GM21717 (cell line): Measurements from ENCODE around the gene CEPT1.
A peak's percentile ranks its signal among the peaks of the same experiment; 100 is the strongest.
"Not testable (repeated sequence)": the region's sequence is repeated elsewhere in the genome, so short reads cannot be mapped to it uniquely, and the experiment has no call there.

ENCODE experiments used
- ATAC-seq: cut with Tn5 transposase; IDR thresholded peaks from one replicate; pipeline ENCODE4 v1.9.1; 2021; ENCODE audit warnings: mild to moderate bottlenecking, moderate library complexity; ENCODE audit not compliant: unreplicated experiment

Gene CEPT1

GRCh38 chr1:111139956-111140679, at the start of gene CEPT1, which contains the start of gene DRAM2:
CEPT1 (plus strand) TSS chr1:111140223; CDS start chr1:111147715, 7,492 bp downstream.
DRAM2 (minus strand) TSS chr1:111140093; CDS start chr1:111131554, 8,539 bp downstream.
- peak; percentile 47 for ATAC-seq

- not testable (repeated sequence) for ATAC-seq
These were observed 44.6 kb upstream of the CEPT1 start for GRCh38 chr1:111095421-111095820.

- no peak for ATAC-seq
These were observed 42.5 kb upstream of the CEPT1 start for GRCh38 chr1:111097356-111098099.

GRCh38 chr1:111099289-111099688, 40.7 kb upstream of the CEPT1 start:
- ATAC-seq, result no peak

GRCh38 chr1:111101854-111102642, 38.0 kb upstream of the CEPT1 start:
- no peak for ATAC-seq

- ATAC-seq, result no peak
These were observed 35.0 kb upstream of the CEPT1 start for GRCh38 chr1:111104981-111105380.

GRCh38 chr1:111110197-111110899, 29.7 kb upstream of the CEPT1 start:
- ATAC-seq, result no peak

GRCh38 chr1:111116496-111116895, 23.5 kb upstream of the CEPT1 start:
- no peak for ATAC-seq

- ATAC-seq, result no peak
These were observed 13.7 kb upstream of the CEPT1 start for GRCh38 chr1:111126354-111126753.

- peak; percentile 74 for ATAC-seq
These were observed 11.9 kb upstream of the CEPT1 start for GRCh38 chr1:111127923-111128643.

GRCh38 chr1:111129376-111129775, 10.6 kb upstream of the CEPT1 start:
- ATAC-seq, result no peak

- no peak for ATAC-seq
These were observed 8.3 kb upstream of the CEPT1 start for GRCh38 chr1:111131693-111132092.

- ATAC-seq, result no peak
These were observed 6.2 kb upstream of the CEPT1 start for GRCh38 chr1:111133866-111134265.

GRCh38 chr1:111139324-111139955, 583 bp upstream of the CEPT1 start:
- peak; percentile 39 for ATAC-seq

GRCh38 chr1:111140680-111140967, 601 bp downstream of the CEPT1 start:
- ATAC-seq, result no peak

- no peak for ATAC-seq
These were observed 1.5 kb downstream of the CEPT1 start for GRCh38 chr1:111141245-111142220.

- ATAC-seq, result no peak
These were observed 2.4 kb downstream of the CEPT1 start for GRCh38 chr1:111142356-111142975.

- no peak for ATAC-seq
These were observed 5.5 kb downstream of the CEPT1 start for GRCh38 chr1:111145542-111145941.
